ENCODE results near the gene NLRP7.

- TF ChIP-seq CTCF (conservative IDR thresholded peaks at IDR 0.05; ENCODE audit: low read depth, low read length) (no peak), EZH2 (IDR thresholded peaks at IDR 0.05; ENCODE audit: low read length, unreplicated experiment) (no peak)
Measured at GRCh38 chr19:54906819-54907218, 40.5 kb downstream of the NLRP7 start.

Data from PC-3 (cell line).